22Rv1 (cell line): ENCODE results near the gene TIMP2.

ENCODE experiments used
- H3K27ac ChIP-seq: fragments of 450-650 bp; 2 replicates; pipeline ENCODE4 v1.5.1; 2017
- ZFX ChIP-seq: fragments of 450-650 bp; IDR thresholded peaks from 2 replicates; pipeline ENCODE4 v1.6.1; 2017; ENCODE audit warnings: antibody characterized with exemption, borderline replicate concordance
- TF ChIP-seq, protein P1 (sequence below): fragments of 450-650 bp; IDR thresholded peaks from 2 replicates; pipeline ENCODE4 v1.5.1; 2017; ENCODE audit warnings: mild to moderate bottlenecking

Gene TIMP2

DNA sequence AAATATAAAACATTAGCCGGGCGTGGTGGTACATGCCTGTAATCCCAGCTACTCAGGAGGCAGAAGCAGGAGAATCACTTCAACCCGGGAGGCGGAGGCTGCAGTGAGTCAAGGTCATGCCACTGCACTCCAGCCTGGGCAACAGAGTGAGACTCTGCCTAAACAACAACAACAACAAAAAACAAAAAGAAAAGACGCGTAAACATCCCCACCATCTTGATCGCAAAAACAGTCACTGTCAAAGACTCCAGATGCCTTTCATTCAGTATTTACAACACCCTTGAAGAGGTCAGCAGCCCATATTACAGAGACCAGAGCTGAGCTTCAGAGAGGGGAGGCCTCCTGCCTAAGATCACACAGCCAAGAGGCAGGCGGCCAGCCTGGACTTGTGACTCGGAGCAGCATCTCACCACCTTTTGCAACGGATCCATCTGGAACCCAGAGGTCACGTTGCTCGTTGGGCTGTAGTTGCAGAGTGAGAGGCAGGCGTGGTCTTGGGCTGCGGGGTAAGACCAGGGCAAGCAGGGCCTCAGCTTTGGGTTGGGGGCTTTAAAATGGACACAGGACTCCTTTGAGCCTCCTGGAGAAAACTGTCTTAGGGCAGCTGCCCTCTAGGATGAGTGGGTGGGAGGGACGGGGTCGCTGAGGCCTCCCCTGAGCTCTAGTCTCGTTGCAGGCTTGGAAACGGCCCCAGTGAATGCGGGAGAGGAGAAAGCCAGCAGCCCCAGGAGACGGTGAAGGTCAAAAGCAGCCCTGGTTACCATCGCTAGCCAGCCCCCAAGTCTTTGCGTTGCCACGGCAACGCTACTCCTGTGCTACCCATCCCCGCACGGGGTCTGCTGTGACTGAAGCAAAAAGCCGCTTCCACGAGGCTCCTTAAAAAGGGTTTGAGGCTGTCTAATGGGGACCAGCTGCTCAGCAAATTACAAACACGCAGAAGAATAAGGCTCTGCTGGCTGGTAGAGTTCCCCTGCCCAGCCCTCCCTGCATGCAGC, 28.5 kb upstream of the TIMP2 start:
- no peak for TF ChIP-seq ZFX
- TF ChIP-seq, protein P1, sequence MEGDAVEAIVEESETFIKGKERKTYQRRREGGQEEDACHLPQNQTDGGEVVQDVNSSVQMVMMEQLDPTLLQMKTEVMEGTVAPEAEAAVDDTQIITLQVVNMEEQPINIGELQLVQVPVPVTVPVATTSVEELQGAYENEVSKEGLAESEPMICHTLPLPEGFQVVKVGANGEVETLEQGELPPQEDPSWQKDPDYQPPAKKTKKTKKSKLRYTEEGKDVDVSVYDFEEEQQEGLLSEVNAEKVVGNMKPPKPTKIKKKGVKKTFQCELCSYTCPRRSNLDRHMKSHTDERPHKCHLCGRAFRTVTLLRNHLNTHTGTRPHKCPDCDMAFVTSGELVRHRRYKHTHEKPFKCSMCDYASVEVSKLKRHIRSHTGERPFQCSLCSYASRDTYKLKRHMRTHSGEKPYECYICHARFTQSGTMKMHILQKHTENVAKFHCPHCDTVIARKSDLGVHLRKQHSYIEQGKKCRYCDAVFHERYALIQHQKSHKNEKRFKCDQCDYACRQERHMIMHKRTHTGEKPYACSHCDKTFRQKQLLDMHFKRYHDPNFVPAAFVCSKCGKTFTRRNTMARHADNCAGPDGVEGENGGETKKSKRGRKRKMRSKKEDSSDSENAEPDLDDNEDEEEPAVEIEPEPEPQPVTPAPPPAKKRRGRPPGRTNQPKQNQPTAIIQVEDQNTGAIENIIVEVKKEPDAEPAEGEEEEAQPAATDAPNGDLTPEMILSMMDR = no peak
- H3K27ac ChIP-seq = no peak overlapping the region

DNA sequence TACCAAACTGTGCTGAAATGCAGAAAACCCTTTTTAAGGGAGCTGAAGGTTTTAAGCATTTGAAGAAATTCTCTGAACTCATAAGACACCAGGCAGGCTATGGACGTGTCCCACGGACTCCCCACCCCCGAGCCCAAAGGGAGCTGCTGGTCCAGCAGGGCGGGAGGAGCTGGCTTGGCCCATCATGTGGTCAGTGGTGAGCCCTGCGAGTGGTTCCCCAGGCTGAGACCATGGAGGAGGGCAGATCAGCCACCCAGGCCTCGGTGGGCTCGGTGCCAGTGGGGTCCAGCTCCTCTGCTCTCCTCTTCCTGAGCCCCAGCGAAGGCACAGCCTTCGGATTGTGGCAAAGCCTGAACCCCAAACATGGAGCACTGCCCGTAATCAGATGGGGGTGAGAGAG, 27.5 kb upstream of the TIMP2 start:
- TF ChIP-seq, protein P1 = no peak
- TF ChIP-seq ZFX = no peak

DNA sequence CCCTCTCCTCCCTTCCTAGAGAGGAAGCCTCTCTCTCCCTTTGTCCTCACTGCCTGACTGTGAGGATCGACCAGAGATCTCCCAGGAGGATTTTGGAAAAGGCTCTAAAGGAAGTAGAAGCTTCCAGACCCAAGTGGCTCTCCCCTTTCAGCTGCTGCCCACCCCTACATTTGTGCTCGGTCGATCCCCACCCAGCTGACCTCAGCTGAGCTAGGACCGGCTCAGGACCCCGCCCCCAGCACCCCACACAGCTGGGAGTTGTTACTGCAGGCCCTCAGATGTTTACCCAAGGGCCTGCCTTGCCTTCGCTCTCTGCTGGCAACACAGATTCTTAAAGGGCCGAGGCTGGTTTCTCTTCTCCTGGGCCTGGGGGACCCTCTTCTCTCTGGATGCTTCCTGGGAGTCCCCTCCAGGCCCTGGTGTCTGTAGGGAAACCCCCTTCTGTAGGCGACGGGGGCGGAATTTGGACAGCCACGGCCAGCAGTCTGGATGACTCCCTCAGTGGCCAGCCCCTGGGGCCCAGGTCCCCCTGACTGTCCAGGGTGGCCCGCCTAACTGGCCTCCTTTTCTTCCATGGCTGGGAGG, 26.9 kb upstream of the TIMP2 start:
- TF ChIP-seq, protein P1 = no peak
- no peak for TF ChIP-seq ZFX
- no peak overlapping the region for H3K27ac ChIP-seq

More for the DNA sequence above, 27.5 kb upstream of the TIMP2 start:
- no peak overlapping the region for H3K27ac ChIP-seq

DNA sequence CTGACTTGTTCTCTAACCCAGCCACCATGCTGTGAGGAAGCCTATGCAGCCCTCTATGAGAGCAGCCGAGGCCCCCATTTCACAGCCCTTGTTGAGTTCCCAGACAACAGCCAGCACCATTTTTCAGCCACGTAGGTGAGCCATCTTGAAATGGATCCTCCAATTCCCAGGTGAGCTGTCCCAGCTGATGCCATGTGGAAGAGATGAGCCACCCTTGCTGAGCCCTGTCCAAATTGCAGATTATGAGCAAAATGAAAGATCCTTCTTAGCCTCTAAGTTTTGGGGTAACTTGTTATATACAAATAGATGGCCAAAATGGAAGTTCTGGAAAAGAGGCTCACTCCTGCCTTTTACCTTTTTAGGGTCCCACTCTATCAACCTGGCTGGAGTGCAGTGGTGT, 25.7 kb upstream of the TIMP2 start:
- no peak overlapping the region for H3K27ac ChIP-seq
- TF ChIP-seq ZFX = no peak
- TF ChIP-seq, protein P1 = no peak

DNA sequence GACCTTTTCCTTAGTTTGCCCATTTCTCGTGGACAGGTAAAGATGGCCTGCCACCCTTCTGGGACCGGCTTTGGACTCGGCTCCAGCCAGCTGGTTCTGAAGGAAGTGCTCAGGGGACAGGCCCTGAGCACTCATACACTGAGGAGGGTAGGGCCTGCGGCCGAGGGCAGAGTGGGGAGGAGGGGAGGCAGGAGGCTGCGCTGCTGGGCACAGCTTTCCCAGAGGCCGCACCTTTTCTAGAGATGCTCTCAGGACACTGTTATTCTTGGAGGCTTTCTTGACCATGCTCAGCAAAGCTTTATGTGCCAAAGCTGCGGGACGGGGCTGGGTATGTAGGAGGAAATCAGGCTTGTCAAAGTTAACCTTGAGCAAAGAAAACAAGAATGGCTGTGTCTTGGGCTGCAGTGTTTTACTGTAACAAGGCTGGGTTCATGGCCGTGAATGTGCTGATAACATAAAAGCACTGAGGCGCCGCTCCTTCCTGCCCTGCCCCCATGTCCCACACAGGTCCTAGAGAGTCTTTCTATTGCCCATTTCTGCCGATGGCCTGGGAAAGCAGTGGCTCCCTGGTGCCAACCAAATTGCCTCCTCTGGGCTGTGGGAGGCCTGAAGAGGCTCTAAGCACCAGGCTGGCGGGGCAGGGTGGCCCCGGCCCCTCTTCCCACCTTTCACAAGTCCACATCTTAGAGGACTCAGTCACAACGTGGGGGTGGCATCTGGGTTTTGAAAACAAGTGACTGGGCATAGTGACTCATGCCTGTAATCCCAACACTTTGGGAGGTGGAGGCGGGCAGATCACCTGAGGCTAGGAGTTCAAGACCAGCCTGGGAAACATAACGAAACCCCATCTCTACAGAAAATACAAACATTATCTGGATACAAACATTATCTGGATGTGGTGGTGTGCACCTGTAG, 22.3 kb upstream of the TIMP2 start:
- no peak overlapping the region for H3K27ac ChIP-seq
- TF ChIP-seq ZFX = no peak
- TF ChIP-seq, protein P1 = no peak

DNA sequence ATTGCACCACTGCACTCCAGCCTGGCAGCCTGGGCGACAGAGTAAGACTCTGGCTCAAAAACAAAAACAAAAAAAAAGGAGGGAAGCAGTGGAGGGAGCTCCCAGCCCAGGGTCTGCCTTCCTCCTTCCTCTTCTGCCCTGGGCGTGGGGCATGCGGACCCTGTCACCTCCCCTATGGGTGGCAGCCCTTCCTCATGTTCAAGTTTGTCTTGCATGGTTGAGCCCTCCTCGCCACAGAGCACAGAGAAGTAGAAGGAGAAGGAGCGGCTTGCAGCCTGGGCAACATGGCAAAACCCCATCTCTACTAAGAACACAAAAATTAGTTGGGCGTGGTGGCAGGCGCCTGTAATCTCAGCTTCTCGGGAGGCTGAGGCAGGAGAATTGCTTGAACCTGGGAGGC, 21.4 kb upstream of the TIMP2 start:
- TF ChIP-seq ZFX = no peak
- TF ChIP-seq, protein P1 = no peak
- H3K27ac ChIP-seq = no peak overlapping the region
